GM12873 (cell line): ENCODE results near the gene TRMT2A.
A peak's percentile ranks its signal among the peaks of the same experiment; 100 is the strongest.

Experiments
- TF ChIP-seq, protein P1 (sequence below): IDR thresholded peaks from 2 replicates; pipeline ENCODE4 v1.5.1; 2012; ENCODE audit warnings: low read depth, mild to moderate bottlenecking, moderate library complexity, low read length, control low read depth; ENCODE audit not compliant: insufficient read depth; ENCODE audit errors: missing control alignments

TRMT2A gene

DNA sequence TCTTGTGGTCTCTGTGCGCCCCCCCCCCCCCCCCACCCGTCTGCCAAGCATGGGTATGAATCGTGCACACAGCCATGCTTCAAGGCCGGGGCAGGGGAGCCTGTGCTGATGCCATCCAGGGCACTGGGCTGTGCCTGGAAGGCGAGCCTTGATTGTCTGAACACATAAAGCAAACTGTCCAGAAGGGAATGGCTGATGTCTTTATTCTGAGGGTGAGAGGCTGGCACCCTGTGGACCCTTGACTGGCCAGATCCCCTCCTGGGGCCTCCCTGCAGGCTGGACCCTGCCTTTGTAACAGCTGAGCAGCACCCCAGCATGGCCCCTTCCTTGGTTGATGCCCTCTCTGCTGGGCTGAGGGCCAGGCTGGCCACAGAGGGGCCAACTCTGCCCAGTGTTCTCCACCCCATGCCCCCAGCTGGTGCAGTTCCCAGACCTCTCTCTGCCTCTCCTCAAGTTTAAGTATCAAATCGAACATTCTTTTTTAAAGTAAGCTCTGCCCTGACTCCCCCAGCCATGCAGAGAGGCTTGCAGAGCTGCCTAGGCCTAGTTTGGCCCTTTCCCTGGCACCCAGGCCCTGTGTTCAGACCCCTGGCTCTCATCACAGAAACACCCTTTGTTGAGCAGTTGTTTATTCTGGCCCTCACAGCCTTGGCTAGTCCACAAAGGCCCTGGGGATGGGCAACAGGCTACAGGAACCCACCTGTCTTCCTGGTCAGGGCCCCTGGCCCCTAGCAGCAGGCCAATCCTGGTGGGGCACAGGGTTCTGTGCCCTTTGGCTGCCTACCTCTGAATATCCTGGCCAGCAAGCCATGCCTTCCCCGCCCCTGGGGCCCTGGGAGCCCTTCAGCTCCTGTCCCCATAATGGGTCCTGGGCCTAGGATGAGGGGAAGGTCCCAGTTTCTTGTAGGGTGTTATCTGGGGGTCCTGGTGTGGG is 5.1 kb downstream of the TRMT2A start:
- TF ChIP-seq, protein P1, sequence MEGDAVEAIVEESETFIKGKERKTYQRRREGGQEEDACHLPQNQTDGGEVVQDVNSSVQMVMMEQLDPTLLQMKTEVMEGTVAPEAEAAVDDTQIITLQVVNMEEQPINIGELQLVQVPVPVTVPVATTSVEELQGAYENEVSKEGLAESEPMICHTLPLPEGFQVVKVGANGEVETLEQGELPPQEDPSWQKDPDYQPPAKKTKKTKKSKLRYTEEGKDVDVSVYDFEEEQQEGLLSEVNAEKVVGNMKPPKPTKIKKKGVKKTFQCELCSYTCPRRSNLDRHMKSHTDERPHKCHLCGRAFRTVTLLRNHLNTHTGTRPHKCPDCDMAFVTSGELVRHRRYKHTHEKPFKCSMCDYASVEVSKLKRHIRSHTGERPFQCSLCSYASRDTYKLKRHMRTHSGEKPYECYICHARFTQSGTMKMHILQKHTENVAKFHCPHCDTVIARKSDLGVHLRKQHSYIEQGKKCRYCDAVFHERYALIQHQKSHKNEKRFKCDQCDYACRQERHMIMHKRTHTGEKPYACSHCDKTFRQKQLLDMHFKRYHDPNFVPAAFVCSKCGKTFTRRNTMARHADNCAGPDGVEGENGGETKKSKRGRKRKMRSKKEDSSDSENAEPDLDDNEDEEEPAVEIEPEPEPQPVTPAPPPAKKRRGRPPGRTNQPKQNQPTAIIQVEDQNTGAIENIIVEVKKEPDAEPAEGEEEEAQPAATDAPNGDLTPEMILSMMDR: no peak

DNA sequence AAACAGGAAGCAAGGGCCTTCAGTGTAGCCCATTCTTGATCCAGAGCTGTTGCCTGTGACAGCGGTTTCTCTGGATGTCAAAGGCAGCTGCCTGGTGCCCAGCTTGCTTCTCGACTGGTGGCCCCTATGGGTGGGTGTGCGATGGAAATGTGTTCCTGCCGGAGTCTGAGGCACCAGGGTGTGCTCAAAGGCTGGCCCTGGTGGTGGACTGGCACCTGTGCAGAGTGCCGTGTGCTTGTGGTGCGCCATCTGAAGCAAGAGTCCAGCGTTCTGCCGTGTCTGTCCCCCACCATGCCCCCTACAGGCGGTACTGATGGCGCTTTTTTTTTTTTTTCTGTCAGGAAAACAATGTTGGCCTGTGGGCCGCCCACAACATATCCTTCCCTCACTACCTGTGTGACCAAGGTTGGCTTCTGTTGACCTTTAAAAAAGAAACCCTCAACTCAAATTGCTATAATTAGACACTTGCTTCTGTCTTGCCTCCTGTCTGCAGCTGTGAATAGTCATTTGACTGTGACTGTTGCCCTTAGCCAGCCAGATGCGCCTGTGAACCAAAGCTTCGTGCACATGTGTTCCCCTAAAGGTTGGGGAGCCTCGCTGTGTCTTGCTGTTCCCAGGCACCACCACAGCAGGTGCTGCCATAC is 5.9 kb downstream of the TRMT2A start:
- TF ChIP-seq, protein P1: peak; percentile 56

DNA sequence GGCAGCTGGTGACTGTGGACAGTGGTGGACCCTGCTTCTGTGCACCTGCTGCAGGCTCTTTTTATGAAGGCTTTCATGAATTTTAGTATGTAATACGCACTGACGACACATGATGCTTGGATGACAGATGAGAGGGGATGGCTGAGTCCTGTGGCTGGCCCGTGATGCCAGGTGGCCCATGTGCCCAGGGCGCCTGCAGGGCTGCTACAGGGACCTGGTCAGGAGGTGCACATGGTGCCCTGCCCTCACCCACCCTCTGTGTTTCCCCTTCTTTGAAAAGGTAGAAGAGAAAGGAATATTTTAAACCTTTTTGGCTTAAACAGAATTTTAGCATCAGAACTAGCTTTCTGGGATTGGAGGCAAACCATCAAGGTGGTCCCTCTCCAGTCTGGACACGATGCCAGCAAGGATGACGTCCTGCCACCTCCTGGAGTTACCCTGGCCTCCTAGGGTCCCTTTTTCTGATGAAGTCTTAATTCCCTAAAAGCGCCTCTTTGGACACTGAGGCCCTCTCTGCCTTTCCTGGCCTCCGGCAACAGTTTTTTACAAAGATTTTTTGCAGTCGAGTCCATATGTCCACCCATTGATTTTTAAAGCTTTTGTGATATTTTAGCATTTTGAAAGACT is 6.6 kb downstream of the TRMT2A start:
- TF ChIP-seq, protein P1: no peak

DNA sequence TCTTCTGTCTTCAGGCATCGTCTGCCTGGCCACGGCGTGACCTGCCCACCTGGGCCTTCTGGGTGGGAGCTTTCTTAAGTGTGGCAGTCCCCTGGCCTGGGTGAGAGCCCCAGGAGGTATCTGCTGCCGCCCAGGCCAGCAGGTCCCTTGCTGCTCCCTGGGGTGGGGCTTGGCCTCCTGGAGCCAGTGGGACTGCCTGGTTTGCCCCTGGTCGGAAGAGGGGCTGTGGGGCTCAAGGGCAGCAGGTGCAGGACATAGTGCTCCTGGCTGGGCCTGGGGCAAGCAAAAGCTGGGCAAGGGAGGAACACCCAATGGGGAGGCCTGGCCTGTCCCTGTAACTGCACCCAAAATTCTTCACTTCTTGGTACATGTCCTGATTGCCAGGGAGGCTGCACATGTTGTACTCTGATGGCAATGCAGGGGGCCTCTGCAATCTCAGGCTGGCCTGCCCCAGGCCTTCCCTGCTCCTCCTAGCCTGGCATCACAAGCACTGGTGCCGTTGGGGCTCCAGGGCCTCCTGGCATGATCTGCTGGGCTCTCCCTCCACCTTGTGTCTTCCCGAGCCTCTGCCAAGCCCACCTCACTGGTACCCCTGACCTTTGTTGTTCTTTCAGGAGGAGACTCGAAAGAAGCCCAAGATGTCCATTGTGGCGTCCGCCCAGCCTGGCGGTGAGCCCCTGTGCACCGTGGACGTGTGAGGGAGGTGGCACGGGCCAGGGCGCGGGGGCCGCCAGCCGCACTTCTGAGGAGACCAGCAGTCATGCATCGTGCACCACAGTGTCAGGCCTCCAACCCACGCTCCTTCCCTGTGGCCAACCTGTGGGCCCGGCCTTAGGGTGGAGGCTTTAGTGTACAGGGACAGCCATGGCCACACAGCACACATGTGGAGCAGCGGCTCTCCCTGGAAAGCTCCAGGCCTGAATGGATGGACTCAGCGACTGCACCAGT is 7.3 kb downstream of the TRMT2A start:
- TF ChIP-seq, protein P1: no peak

DNA sequence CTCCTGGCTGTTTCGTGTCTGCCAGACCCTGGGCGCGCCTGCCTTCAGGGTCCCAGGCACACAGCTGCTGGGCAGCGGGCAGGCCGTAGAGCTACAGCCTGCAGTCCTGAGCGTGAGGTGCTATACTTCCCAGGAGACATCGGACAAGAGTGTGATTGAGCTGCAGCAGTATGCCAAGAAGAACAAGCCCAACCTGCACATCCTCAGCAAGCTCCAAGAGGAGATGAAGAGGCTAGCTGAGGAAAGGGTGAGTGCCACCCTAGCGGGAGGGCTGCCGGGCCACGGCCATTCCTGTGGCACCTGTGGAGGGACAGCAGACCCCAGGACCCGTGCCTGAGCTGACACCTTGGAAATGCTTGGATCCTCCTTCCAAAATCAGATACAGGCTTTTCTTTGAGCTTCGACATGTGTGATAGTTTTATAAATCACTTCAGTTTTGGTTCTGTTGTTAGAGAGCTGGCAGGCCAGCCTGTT is 8.2 kb downstream of the TRMT2A start:
- TF ChIP-seq, protein P1: no peak

DNA sequence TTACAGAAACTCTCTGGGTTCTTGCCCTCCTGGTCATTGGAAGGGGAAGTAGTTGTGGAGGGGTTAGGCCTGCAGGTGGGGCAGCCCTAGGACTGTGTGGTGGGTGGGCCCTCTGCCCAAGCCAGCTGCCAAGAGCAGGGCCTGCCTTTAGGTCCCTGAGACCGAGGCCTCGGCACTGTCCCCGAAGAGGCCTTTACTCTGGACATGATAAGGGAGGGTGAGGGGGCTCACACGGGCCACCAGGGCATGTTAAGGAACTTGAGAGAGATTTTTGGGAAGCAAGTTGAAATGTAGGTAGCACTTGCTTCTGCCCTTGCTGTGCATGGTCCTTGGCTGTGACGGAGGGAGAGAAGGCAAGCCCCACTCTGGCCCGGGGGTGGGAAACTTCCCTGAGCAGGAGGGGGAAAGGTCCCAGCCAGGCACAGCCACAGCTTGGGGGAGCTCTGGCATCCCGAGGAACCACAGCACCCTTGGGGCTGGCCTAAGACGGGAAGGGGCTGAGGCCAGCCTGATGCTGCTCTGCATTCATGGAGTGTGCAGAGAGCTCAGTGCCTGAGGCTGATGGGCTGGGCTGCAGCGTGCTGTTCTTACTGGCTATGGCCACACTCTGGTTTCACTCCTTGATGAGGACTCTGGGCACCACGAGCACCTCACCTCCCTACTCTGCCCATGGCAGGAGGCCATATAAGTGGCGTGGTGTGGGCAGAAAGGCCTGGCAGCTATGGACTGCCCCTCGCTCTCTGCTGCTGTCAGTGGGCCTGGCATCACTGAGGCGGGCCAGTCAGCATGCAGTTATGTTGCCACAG is 8.9 kb downstream of the TRMT2A start:
- TF ChIP-seq, protein P1: no peak
